Choroid plexus epithelial cell (primary cell): ENCODE results near the gene ADAMTS20.

Source experiments
- DNase-seq: peaks from one replicate; pipeline ENCODE4 v3.0.0-alpha.2; 2010; ENCODE audit warnings: low read depth
- H3K4me3 ChIP-seq: 2 replicates; pipeline ENCODE4 v1.5.1; 2011; ENCODE audit warnings: low read depth, mild to moderate bottlenecking, control low read depth, low read length, moderate library complexity
- TF ChIP-seq, protein P1 (sequence below): conservative IDR thresholded peaks from 2 replicates; pipeline ENCODE4 v1.5.1; 2011; ENCODE audit warnings: low read depth, mild to moderate bottlenecking, control low read depth, inconsistent platforms, low read length, moderate library complexity

ADAMTS20 gene, protein sequence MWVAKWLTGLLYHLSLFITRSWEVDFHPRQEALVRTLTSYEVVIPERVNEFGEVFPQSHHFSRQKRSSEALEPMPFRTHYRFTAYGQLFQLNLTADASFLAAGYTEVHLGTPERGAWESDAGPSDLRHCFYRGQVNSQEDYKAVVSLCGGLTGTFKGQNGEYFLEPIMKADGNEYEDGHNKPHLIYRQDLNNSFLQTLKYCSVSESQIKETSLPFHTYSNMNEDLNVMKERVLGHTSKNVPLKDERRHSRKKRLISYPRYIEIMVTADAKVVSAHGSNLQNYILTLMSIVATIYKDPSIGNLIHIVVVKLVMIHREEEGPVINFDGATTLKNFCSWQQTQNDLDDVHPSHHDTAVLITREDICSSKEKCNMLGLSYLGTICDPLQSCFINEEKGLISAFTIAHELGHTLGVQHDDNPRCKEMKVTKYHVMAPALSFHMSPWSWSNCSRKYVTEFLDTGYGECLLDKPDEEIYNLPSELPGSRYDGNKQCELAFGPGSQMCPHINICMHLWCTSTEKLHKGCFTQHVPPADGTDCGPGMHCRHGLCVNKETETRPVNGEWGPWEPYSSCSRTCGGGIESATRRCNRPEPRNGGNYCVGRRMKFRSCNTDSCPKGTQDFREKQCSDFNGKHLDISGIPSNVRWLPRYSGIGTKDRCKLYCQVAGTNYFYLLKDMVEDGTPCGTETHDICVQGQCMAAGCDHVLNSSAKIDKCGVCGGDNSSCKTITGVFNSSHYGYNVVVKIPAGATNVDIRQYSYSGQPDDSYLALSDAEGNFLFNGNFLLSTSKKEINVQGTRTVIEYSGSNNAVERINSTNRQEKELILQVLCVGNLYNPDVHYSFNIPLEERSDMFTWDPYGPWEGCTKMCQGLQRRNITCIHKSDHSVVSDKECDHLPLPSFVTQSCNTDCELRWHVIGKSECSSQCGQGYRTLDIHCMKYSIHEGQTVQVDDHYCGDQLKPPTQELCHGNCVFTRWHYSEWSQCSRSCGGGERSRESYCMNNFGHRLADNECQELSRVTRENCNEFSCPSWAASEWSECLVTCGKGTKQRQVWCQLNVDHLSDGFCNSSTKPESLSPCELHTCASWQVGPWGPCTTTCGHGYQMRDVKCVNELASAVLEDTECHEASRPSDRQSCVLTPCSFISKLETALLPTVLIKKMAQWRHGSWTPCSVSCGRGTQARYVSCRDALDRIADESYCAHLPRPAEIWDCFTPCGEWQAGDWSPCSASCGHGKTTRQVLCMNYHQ (N-terminal part only)

DNA sequence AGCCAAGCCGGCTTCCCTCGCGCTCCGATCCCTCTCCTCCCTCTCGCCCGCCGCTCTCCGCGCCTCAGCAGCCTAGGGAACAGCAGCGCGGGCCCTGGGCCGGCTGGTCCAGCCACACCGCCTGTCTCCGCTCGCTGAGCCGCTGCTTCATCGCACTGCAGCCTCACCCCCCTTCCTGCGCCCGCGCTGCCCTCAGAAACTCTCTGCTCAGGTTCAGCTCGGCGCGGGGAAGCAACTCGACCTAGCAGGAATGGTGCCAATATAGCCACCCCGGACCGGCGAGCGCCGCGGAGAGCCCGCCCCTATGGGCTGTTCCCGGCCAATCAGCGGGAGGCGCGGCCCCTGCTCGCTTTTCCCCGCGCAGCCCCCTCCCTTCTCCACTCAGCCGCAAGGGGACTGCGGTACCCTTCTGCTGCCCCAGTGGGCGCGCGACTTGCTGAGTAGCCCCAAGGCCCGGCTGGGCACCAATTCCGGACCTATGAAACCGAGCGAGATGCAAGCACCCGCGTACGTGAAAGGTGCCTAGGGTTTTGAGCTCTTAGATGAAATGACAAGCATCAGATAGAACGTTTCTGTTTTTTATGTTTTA lies at the start of gene ADAMTS20:
Gene ADAMTS20, minus strand, starts transcription at position 233 of the 589 bp plus-strand sequence. CDS start 282 bp downstream, outside the sequence.
- peak within 1 kb of the TSS; percentile 33 for H3K4me3 ChIP-seq
- TF ChIP-seq, protein P1, sequence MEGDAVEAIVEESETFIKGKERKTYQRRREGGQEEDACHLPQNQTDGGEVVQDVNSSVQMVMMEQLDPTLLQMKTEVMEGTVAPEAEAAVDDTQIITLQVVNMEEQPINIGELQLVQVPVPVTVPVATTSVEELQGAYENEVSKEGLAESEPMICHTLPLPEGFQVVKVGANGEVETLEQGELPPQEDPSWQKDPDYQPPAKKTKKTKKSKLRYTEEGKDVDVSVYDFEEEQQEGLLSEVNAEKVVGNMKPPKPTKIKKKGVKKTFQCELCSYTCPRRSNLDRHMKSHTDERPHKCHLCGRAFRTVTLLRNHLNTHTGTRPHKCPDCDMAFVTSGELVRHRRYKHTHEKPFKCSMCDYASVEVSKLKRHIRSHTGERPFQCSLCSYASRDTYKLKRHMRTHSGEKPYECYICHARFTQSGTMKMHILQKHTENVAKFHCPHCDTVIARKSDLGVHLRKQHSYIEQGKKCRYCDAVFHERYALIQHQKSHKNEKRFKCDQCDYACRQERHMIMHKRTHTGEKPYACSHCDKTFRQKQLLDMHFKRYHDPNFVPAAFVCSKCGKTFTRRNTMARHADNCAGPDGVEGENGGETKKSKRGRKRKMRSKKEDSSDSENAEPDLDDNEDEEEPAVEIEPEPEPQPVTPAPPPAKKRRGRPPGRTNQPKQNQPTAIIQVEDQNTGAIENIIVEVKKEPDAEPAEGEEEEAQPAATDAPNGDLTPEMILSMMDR, result peak; percentile 12
- DNase-seq, result peak; percentile 12

DNA sequence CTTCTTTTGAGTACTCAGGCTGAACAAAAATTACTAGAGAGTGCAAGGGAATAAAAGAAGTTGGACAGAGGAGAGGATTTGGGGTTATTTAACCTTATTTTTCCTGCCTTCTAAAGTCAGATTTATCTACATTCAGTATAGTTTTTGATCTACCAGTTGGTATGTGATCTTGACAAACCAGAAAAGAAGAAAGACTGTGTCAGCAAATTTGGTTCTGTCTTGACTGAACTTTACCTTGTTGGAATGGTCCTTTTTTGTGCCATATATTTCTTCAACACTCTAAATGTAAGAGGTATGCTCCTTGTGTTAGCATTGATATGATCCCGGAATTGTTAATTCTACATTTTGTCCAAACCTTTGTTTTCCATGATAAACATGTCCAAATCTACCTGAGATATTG lies 47.7 kb upstream of the ADAMTS20 start:
- TF ChIP-seq, protein P1, result no peak
- DNase-seq, result no peak
- H3K4me3 ChIP-seq, result no peak overlapping the region

DNA sequence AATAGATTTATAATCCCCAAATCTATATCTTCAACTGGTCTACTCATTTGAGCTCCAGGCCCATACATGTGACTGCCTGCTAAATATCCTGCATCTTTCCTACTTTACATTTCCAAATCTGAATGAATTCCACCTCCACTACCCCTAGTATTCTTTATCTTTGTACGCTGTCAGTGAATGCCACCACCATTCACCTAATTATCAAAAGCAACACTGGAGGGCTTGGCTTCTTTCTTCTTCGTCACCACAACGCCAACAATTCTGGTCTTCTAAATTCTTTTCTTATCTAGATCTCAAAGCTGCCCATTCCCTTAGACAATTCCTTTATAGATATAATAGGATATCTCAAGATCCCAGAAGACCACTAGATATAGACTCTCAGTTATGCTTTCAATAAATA lies 47.1 kb upstream of the ADAMTS20 start:
- no peak overlapping the region for H3K4me3 ChIP-seq
- TF ChIP-seq, protein P1, result no peak
- no peak for DNase-seq

DNA sequence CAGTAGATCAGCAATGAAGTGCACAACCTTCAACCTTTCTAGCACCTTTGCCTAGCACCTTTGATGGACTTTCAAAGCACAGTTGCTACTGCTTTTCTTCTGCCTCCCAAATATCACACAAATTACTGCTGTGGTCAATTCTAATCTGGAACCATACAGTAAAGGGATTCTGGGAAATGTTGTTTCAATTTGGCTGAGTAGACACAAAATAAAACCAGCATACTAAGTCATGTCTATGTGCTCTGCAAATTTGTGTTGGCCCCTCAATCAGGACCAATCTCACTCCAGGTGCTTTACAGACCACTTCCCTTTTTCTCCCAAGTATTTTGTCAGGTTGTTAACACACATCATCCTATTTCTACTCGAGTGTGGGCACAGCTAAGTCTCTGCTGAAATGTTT lies 38.3 kb upstream of the ADAMTS20 start:
- H3K4me3 ChIP-seq, result no peak overlapping the region
- no peak for DNase-seq
- TF ChIP-seq, protein P1, result no peak

DNA sequence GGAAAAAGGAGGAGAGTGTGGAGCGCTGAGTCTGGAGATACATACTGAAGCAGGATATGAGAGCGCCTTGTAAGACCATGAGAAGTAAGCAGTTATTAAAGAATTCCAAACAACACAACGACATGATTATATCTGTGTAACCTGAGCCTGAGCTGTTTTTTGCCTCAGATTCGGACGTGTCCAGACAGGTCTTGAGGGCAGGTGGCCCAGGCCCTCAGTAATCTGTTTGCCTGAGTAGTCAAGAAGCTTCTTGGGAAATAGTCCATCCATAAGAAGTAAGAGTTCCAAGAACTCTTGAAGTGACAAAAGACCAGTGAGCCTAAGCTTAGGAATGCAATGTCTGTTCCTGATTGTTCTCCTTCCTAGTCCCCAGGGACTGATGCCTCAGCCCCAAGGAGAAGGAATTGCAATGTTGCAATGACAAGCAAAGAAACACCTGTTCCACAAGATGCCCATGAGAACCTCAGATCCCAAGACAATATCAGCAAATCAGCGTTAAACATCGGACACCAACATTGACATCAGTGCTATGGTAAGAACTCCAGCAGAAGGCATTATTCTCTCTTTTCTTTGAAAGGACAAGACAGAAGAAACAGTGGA lies 34.7 kb upstream of the ADAMTS20 start:
- no peak for DNase-seq
- TF ChIP-seq, protein P1, result no peak
- no peak overlapping the region for H3K4me3 ChIP-seq

DNA sequence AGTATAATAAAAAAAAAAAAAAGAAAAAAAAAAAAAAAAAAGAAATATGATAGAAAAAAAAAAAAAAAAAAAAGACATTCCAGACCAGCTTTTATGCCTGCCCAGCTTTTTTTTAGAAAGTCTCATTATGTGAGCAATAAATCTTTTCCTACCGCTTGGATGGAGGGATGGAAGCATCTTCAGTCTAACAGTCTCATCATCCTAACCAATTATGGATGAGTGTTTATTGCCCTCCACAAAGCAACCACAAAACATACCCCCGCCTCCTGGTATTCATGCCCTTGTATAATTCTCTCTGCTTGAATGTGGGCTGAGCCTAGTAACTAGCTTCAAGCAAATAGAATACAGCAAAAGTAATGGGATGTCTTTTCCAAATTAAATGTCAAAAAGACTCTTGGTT lies 33.7 kb upstream of the ADAMTS20 start:
- no peak overlapping the region for H3K4me3 ChIP-seq
- no peak for DNase-seq
- TF ChIP-seq, protein P1, result no peak
